ENCODE results near the gene PPP6R2. TPM values are rescaled to one million over a fixed set of nuclear protein-coding genes. Genes with fewer than 3 reads are reported as not detected.

The PPP6R2 gene
- total RNA-seq, 1 experiment from 2014 or later = 47.8 TPM

DNA sequence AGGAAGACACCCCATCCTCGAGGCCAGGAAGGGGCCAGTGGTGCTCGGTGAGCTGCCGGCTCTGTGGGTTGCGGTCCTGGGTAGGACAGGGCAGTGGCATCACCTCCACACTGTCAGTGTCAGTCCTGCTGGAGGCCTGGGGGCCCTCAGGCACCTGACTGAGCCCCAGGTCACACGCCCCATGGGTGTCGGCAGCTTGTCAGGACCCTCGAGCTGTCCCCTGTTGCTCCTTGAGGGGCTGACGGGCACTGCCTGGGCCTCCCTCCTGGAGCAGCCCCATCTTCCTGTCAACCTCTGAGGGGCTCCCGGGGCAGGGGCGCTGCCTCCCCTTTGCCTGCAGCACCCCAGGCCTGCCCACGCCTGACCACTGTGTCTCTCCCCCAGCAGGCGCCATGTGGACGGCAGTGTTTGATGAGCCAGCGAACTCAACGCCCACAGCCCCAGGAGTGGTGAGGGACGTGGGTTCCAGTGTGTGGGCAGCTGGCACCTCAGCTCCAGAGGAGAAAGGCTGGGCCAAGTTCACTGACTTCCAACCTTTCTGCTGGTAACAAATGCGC lies 96.3 kb downstream of the PPP6R2 start:
- Mint-ChIP-seq H3K4me3 (no peak overlapping the region), H3K27me3 (ENCODE audit: low read depth) (no peaks in the 10 kb centered on the region), H3K36me3 (peaks cover 4% of the 10 kb centered on the region), H3K4me1 (no peaks in the 10 kb centered on the region), H3K9me3 (no peaks in the 10 kb centered on the region), H3K27ac (no peak overlapping the region)
- ChIA-PET CTCF (interaction anchor here (0.7 to 1.6 kb wide), 2 partner anchors 16 to 59 kb away, joined by 4 to 5 read pairs; no protein-coding TSS in a partner anchor), POLR2A (no interaction called here)
- TF ChIP-seq ZNF396 (CRISPR knock-in tag; IDR thresholded peaks at IDR 0.05; ENCODE audit: borderline replicate concordance) (no peak), FOXK1 (CRISPR knock-in tag; IDR thresholded peaks at IDR 0.05) (no peak), ELF4 (CRISPR knock-in tag; IDR thresholded peaks at IDR 0.05; ENCODE audit: low read depth) (no peak), ZNF232 (CRISPR knock-in tag; IDR thresholded peaks at IDR 0.05) (no peak), TCF7 (CRISPR knock-in tag; IDR thresholded peaks at IDR 0.05; ENCODE audit: low read depth) (no peak), NR3C1 (CRISPR knock-in tag; conservative IDR thresholded peaks at IDR 0.05; ENCODE audit: low read depth) (no peak)
- TF ChIP-seq, protein P1, sequence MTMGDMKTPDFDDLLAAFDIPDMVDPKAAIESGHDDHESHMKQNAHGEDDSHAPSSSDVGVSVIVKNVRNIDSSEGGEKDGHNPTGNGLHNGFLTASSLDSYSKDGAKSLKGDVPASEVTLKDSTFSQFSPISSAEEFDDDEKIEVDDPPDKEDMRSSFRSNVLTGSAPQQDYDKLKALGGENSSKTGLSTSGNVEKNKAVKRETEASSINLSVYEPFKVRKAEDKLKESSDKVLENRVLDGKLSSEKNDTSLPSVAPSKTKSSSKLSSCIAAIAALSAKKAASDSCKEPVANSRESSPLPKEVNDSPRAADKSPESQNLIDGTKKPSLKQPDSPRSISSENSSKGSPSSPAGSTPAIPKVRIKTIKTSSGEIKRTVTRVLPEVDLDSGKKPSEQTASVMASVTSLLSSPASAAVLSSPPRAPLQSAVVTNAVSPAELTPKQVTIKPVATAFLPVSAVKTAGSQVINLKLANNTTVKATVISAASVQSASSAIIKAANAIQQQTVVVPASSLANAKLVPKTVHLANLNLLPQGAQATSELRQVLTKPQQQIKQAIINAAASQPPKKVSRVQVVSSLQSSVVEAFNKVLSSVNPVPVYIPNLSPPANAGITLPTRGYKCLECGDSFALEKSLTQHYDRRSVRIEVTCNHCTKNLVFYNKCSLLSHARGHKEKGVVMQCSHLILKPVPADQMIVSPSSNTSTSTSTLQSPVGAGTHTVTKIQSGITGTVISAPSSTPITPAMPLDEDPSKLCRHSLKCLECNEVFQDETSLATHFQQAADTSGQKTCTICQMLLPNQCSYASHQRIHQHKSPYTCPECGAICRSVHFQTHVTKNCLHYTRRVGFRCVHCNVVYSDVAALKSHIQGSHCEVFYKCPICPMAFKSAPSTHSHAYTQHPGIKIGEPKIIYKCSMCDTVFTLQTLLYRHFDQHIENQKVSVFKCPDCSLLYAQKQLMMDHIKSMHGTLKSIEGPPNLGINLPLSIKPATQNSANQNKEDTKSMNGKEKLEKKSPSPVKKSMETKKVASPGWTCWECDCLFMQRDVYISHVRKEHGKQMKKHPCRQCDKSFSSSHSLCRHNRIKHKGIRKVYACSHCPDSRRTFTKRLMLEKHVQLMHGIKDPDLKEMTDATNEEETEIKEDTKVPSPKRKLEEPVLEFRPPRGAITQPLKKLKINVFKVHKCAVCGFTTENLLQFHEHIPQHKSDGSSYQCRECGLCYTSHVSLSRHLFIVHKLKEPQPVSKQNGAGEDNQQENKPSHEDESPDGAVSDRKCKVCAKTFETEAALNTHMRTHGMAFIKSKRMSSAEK (CRISPR knock-in tag; IDR thresholded peaks at IDR 0.05; ENCODE audit: borderline replicate concordance) = no peak
- DNase-seq (ENCODE audit: low spot score) = no peak
- no peak for ATAC-seq

DNA sequence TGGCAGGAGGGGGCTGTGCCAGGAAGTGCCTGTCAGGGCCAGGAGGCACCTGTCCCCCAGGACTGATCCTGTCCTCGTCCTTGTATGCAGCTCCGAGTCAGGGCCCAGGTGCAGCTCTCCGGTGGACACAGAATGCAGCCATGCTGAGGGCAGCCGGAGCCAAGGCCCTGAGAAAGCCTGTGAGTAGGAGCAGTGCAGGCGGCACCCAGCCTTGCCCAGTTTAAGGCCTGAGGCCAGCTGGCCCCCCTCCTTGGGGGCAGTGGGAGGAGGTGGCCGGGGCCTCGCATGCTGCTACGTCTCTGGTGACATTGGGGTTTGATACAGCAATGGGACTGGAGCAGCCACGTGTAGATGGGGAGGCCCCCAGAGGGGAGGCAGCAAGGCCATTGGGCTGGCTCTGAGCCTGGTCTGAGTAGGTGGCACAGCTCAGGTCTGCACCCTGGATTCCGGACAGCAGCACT lies 96.8 kb downstream of the PPP6R2 start:
- POLR2A ChIA-PET = no interaction called here
- Mint-ChIP-seq H3K9me3 (no peaks in the 10 kb centered on the region), H3K27ac (no peak overlapping the region), H3K4me3 (no peak overlapping the region), H3K27me3 (ENCODE audit: low read depth) (no peaks in the 10 kb centered on the region), H3K36me3 (peaks cover 4% of the 10 kb centered on the region), H3K4me1 (no peaks in the 10 kb centered on the region)
- no peak for DNase-seq (ENCODE audit: low spot score)
- TF ChIP-seq SMAD3 (CRISPR knock-in tag; IDR thresholded peaks at IDR 0.05; ENCODE audit: borderline replicate concordance) (no peak), KAT7 (CRISPR knock-in tag; IDR thresholded peaks at IDR 0.05; ENCODE audit: borderline replicate concordance) (no peak), NR3C1 (CRISPR knock-in tag; conservative IDR thresholded peaks at IDR 0.05; ENCODE audit: low read depth) (no peak), CREB1 (CRISPR knock-in tag; IDR thresholded peaks at IDR 0.05) (no peak), EMX1 (CRISPR knock-in tag; IDR thresholded peaks at IDR 0.05) (no peak), ZNF317 (CRISPR knock-in tag; IDR thresholded peaks at IDR 0.05; ENCODE audit: borderline replicate concordance, low read depth) (no peak), GABPB1 (CRISPR knock-in tag; IDR thresholded peaks at IDR 0.05) (no peak), OVOL2 (CRISPR knock-in tag; IDR thresholded peaks at IDR 0.05; ENCODE audit: borderline replicate concordance) (no peak), GTF2I (CRISPR knock-in tag; conservative IDR thresholded peaks at IDR 0.05) (no peak), NFATC4 (CRISPR knock-in tag; IDR thresholded peaks at IDR 0.05) (no peak), SOX15 (CRISPR knock-in tag; IDR thresholded peaks at IDR 0.05) (no peak)
- TF ChIP-seq, protein P2, sequence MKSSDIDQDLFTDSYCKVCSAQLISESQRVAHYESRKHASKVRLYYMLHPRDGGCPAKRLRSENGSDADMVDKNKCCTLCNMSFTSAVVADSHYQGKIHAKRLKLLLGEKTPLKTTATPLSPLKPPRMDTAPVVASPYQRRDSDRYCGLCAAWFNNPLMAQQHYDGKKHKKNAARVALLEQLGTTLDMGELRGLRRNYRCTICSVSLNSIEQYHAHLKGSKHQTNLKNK (CRISPR knock-in tag; IDR thresholded peaks at IDR 0.05) = no peak
- TF ChIP-seq, protein P3, sequence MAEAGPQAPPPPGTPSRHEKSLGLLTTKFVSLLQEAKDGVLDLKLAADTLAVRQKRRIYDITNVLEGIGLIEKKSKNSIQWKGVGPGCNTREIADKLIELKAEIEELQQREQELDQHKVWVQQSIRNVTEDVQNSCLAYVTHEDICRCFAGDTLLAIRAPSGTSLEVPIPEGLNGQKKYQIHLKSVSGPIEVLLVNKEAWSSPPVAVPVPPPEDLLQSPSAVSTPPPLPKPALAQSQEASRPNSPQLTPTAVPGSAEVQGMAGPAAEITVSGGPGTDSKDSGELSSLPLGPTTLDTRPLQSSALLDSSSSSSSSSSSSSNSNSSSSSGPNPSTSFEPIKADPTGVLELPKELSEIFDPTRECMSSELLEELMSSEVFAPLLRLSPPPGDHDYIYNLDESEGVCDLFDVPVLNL (CRISPR knock-in tag; IDR thresholded peaks at IDR 0.05; ENCODE audit: borderline replicate concordance, low read depth) = no peak
- TF ChIP-seq, protein P4, sequence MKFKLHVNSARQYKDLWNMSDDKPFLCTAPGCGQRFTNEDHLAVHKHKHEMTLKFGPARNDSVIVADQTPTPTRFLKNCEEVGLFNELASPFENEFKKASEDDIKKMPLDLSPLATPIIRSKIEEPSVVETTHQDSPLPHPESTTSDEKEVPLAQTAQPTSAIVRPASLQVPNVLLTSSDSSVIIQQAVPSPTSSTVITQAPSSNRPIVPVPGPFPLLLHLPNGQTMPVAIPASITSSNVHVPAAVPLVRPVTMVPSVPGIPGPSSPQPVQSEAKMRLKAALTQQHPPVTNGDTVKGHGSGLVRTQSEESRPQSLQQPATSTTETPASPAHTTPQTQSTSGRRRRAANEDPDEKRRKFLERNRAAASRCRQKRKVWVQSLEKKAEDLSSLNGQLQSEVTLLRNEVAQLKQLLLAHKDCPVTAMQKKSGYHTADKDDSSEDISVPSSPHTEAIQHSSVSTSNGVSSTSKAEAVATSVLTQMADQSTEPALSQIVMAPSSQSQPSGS (CRISPR knock-in tag; IDR thresholded peaks at IDR 0.05; ENCODE audit: borderline replicate concordance, low read depth) = no peak
- CTCF ChIA-PET = interaction anchor here (1.6 kb wide), 1 partner anchor 58 kb away, joined by 5 read pairs; no protein-coding TSS in a partner anchor
- no peak for ATAC-seq
